T-cell (primary cell): ENCODE measurements around the gene RWDD3. TPM values are rescaled to one million over a fixed set of nuclear protein-coding genes. Genes with fewer than 3 reads are reported as not detected.
A peak's percentile ranks its signal among the peaks of the same experiment; 100 is the strongest.

Source experiments
- ATAC-seq, 4 experiments: fragments of 200-7000 bp in 3 of 4; fragments of 150-1000 bp in 1 of 4; cut with Tn5 transposase; replicated peaks in 1 of 4; 1 replicate in 3 of 4; 2 replicates in 1 of 4; pipeline ENCODE4 v1.10.0; 2021; ENCODE audit warnings: moderate library complexity in 3 of 4, mild to moderate bottlenecking in 2 of 4, moderate number of reproducible peaks in 1 of 4
- CTCF ChIA-PET, 2 donors: fragments of 300-600 bp; sonication (Branson Sonifier 250); formaldehyde crosslinking; loops; one replicate each; lab custom pipeline; 2022; ENCODE audit warnings: antibody characterized with exemption in 2 of 2; lab: Charles Lee
- POLR2A ChIA-PET, 2 donors: fragments of 300-600 bp; sonication (Branson Sonifier 250); formaldehyde crosslinking; loops; one replicate each; lab custom pipeline; 2022; ENCODE audit warnings: antibody characterized with exemption in 2 of 2; lab: Charles Lee
- DNase-seq, 35 experiments: peaks; one replicate each; pipeline versions ENCODE4 v3.0.0 to v3.0.0-alpha.2; 2013 to 2023
- H3K27ac ChIP-seq: one replicate; pipeline ENCODE4 v1.5.1; 2013; ENCODE audit warnings: low read length
- H3K27me3 ChIP-seq, 2 experiments: replicated peaks in 1 of 2; 1 replicate in 1 of 2; 2 replicates in 1 of 2; pipeline versions ENCODE4 v1.6.1 to v1.7.0; 2013; ENCODE audit warnings: low read length in 1 of 2, mixed read lengths in 1 of 2; ENCODE audit not compliant: control insufficient read depth in 2 of 2, insufficient read depth in 2 of 2; ENCODE audit errors: extremely low read depth in 1 of 2
- H3K36me3 ChIP-seq, 2 donors: 1 replicate in 1 of 2; 2 replicates in 1 of 2; pipeline versions ENCODE4 v1.6.1 to v1.7.0; 2013; ENCODE audit warnings: low read length in 1 of 2; ENCODE audit not compliant: control insufficient read depth in 2 of 2, insufficient read depth in 1 of 2; ENCODE audit errors: extremely low read depth in 1 of 2
- H3K4me1 ChIP-seq, 2 experiments: 1 replicate in 1 of 2; 2 replicates in 1 of 2; pipeline versions ENCODE4 v1.6.1 to v1.7.0; 2013; ENCODE audit warnings: low read length in 2 of 2, mixed read lengths in 1 of 2; ENCODE audit not compliant: insufficient read depth in 2 of 2, control insufficient read depth in 1 of 2; ENCODE audit errors: extremely low read depth in 1 of 2
- H3K4me3 ChIP-seq, 2 donors: 1 replicate in 1 of 2; 2 replicates in 1 of 2; pipeline versions ENCODE4 v1.5.1 to v1.7.0; 2013; ENCODE audit warnings: mild to moderate bottlenecking in 2 of 2, low read length in 1 of 2, moderate library complexity in 1 of 2; ENCODE audit not compliant: control insufficient read depth in 1 of 2; ENCODE audit errors: extremely low read depth in 1 of 2
- H3K9me3 ChIP-seq: 2 replicates; pipeline ENCODE4 v1.7.0; 2013
- H3K27ac Mint-ChIP-seq, 2 donors: one replicate each; pipeline ENCODE4 v1.8.0; 2020 to 2021; ENCODE audit warnings: mild to moderate bottlenecking in 2 of 2, mixed read lengths in 2 of 2
- H3K27me3 Mint-ChIP-seq, 2 donors: one replicate each; pipeline ENCODE4 v1.8.0; 2021 to 2022; ENCODE audit warnings: mixed read lengths in 2 of 2
- H3K36me3 Mint-ChIP-seq: one replicate; pipeline ENCODE4 v1.8.0; 2021; ENCODE audit warnings: mixed read lengths
- H3K4me1 Mint-ChIP-seq, 3 donors: one replicate each; pipeline ENCODE4 v1.8.0; 2020 to 2022; ENCODE audit warnings: mixed read lengths in 3 of 3, mild to moderate bottlenecking in 1 of 3
- H3K4me3 Mint-ChIP-seq, 3 donors: one replicate each; pipeline ENCODE4 v1.8.0; 2020 to 2022; ENCODE audit warnings: mild to moderate bottlenecking in 3 of 3, mixed read lengths in 3 of 3, moderate library complexity in 3 of 3
- H3K9me3 Mint-ChIP-seq, 3 donors: one replicate each; pipeline ENCODE4 v1.8.0; 2020 to 2022; ENCODE audit warnings: mixed read lengths in 3 of 3
- WGBS: methylation state at CpG from one replicate; pipeline ENCODE4 v1.1.5; 2013; ENCODE audit warnings: missing lambda C conversion rate; ENCODE audit not compliant: insufficient coverage; 5-methylcytosine and 5-hydroxymethylcytosine counted together
- total RNA-seq, 35 experiments: library from RNA in 6 of 35; stranded (reverse) in 6 of 35; fragments of 120-200 nt in 1 of 35; gene quantifications; one replicate each; pipeline versions ENCODE4 v1.2.1 to v1.2.4 and lab custom pipeline; 2013 to 2026

The RWDD3 gene
- total RNA-seq, 5 donors from 2014 or later (not counting 1 experiment from before 2014, with no cell fraction given) = 16.7 to 23.4 (median 21.6) TPM

- POLR2A ChIA-PET = no interaction called here
- H3K9me3 Mint-ChIP-seq = peaks cover 0 to 4% (median 0%) of the 10 kb centered on the region in 3 donors
- Histone ChIP-seq H3K27ac (no peak overlapping the region), H3K4me3 (no peak overlapping the region), H3K9me3 (no peaks in the 10 kb centered on the region), H3K36me3 (no peaks in the 10 kb centered on the region), H3K27me3 (peaks cover 0 to 11% of the 10 kb centered on the region in 2 experiments), H3K4me1 (peaks cover 0 to 7% of the 10 kb centered on the region in 2 experiments)
- peak; percentile 59 to 79 (median 69) for ATAC-seq
- CTCF ChIA-PET = interaction anchor here in 1 of 2 donors (0.6 kb wide), 1 partner anchor 17 kb away, joined by 4 read pairs; no protein-coding TSS in a partner anchor
- H3K36me3 Mint-ChIP-seq = no peaks in the 10 kb centered on the region
- 72% methylated on average over 10 of the region's 14 CpGs for WGBS
- peak overlapping the region in 1 of 2 donors; percentile 42 for H3K27ac Mint-ChIP-seq
- DNase-seq = peak in 2 of 35 experiments; percentile 1 to 32
- H3K4me1 Mint-ChIP-seq = peaks cover 0 to 7% (median 0%) of the 10 kb centered on the region in 3 donors
- no peak overlapping the region for H3K4me3 Mint-ChIP-seq
- H3K27me3 Mint-ChIP-seq = peaks cover 26 to 48% of the 10 kb centered on the region in 2 donors
These were observed 17.6 kb upstream of the RWDD3 start for GRCh38 chr1:95216292-95216990.

- ChIA-PET CTCF (no interaction called here), POLR2A (interaction anchor here in 1 of 2 donors (0.6 kb wide), 1 partner anchor 32 kb away, joined by 3 read pairs; no protein-coding TSS in a partner anchor)
- no peak for DNase-seq
- Mint-ChIP-seq H3K27me3 (peaks cover 26 to 46% of the 10 kb centered on the region in 2 donors), H3K4me1 (peaks cover 0 to 7% (median 0%) of the 10 kb centered on the region in 3 donors), H3K36me3 (no peaks in the 10 kb centered on the region), H3K4me3 (no peak overlapping the region), H3K27ac (no peak overlapping the region), H3K9me3 (peaks cover 0 to 4% (median 0%) of the 10 kb centered on the region in 3 donors)
- Histone ChIP-seq H3K4me1 (peaks cover 0 to 7% of the 10 kb centered on the region in 2 experiments), H3K9me3 (no peaks in the 10 kb centered on the region), H3K27ac (no peak overlapping the region), H3K4me3 (no peak overlapping the region), H3K36me3 (no peaks in the 10 kb centered on the region), H3K27me3 (peaks cover 0 to 11% of the 10 kb centered on the region in 2 experiments)
- ATAC-seq = no peak
- no CpG with 5 or more reads among the region's 1 CpG for WGBS
These were observed 16.6 kb upstream of the RWDD3 start for GRCh38 chr1:95217371-95217770.

GRCh38 chr1:95219407-95219806 lies 14.6 kb upstream of the RWDD3 start:
- Mint-ChIP-seq H3K27ac (no peak overlapping the region), H3K4me3 (no peak overlapping the region), H3K4me1 (peaks cover 0 to 7% (median 0%) of the 10 kb centered on the region in 3 donors), H3K27me3 (peaks cover 26 to 38% of the 10 kb centered on the region in 2 donors), H3K9me3 (peaks cover 0 to 4% (median 0%) of the 10 kb centered on the region in 3 donors), H3K36me3 (no peaks in the 10 kb centered on the region)
- Histone ChIP-seq H3K27ac (no peak overlapping the region), H3K9me3 (no peaks in the 10 kb centered on the region), H3K27me3 (peaks cover 0 to 11% of the 10 kb centered on the region in 2 experiments), H3K36me3 (no peaks in the 10 kb centered on the region), H3K4me3 (no peak overlapping the region), H3K4me1 (peaks cover 0 to 7% of the 10 kb centered on the region in 2 experiments)
- ATAC-seq (no peak), DNase-seq (no peak)
- WGBS = 93% methylated on average over 3 of the region's 4 CpGs
- POLR2A ChIA-PET = no interaction called here
- CTCF ChIA-PET = no interaction called here

- H3K36me3 Mint-ChIP-seq = no peaks in the 10 kb centered on the region
- H3K4me1 Mint-ChIP-seq = peaks cover 0 to 7% (median 0%) of the 10 kb centered on the region in 3 donors
- H3K27ac ChIP-seq = no peak overlapping the region
- H3K4me3 Mint-ChIP-seq = no peak overlapping the region
- no peak overlapping the region for H3K4me3 ChIP-seq
- H3K4me1 ChIP-seq = peaks cover 0 to 4% of the 10 kb centered on the region in 2 experiments
- DNase-seq = no peak
- H3K27me3 Mint-ChIP-seq = peaks cover 23 to 32% of the 10 kb centered on the region in 2 donors
- ChIA-PET CTCF (no interaction called here), POLR2A (no interaction called here)
- 78% methylated on average over 5 of the region's 6 CpGs for WGBS
- ATAC-seq = no peak
- H3K9me3 Mint-ChIP-seq = no peaks in the 10 kb centered on the region
- peaks cover 0 to 10% of the 10 kb centered on the region in 2 experiments for H3K27me3 ChIP-seq
- no peaks in the 10 kb centered on the region for H3K9me3 ChIP-seq
- H3K36me3 ChIP-seq = no peaks in the 10 kb centered on the region
- no peak overlapping the region for H3K27ac Mint-ChIP-seq
These were observed 12.7 kb upstream of the RWDD3 start for GRCh38 chr1:95221306-95221705.

- no peaks in the 10 kb centered on the region for H3K36me3 Mint-ChIP-seq
- CTCF ChIA-PET = interaction anchor here in 1 of 2 donors (2.4 kb wide), 1 partner anchor 11 kb away, joined by 9 read pairs; the partner anchor contains the start of gene RWDD3
- DNase-seq (no peak), ATAC-seq (no peak)
- Histone ChIP-seq H3K4me3 (no peak overlapping the region), H3K4me1 (no peaks in the 10 kb centered on the region), H3K27ac (no peak overlapping the region), H3K36me3 (no peaks in the 10 kb centered on the region), H3K9me3 (no peaks in the 10 kb centered on the region), H3K27me3 (peaks cover 0 to 3% of the 10 kb centered on the region in 2 experiments)
- peaks cover 16 to 28% of the 10 kb centered on the region in 2 donors for H3K27me3 Mint-ChIP-seq
- H3K27ac Mint-ChIP-seq = no peak overlapping the region
- WGBS = no CpG with 5 or more reads among the region's 2 CpGs
- POLR2A ChIA-PET = interaction anchor here in 1 of 2 donors (1.2 kb wide), 1 partner anchor 11 kb away, joined by 6 read pairs; no protein-coding TSS in a partner anchor
- no peak overlapping the region for H3K4me3 Mint-ChIP-seq
- H3K9me3 Mint-ChIP-seq = no peaks in the 10 kb centered on the region
- no peaks in the 10 kb centered on the region for H3K4me1 Mint-ChIP-seq
These were observed 11.4 kb upstream of the RWDD3 start for GRCh38 chr1:95222629-95223028.

GRCh38 chr1:95223110-95223509 lies 10.9 kb upstream of the RWDD3 start:
- Mint-ChIP-seq H3K27me3 (peaks cover 16 to 27% of the 10 kb centered on the region in 2 donors), H3K4me1 (no peaks in the 10 kb centered on the region), H3K36me3 (no peaks in the 10 kb centered on the region), H3K9me3 (no peaks in the 10 kb centered on the region), H3K27ac (no peak overlapping the region), H3K4me3 (no peak overlapping the region)
- Histone ChIP-seq H3K4me3 (no peak overlapping the region), H3K27me3 (peaks cover 0 to 3% of the 10 kb centered on the region in 2 experiments), H3K36me3 (no peaks in the 10 kb centered on the region), H3K4me1 (no peaks in the 10 kb centered on the region), H3K27ac (no peak overlapping the region), H3K9me3 (no peaks in the 10 kb centered on the region)
- ChIA-PET CTCF (interaction anchor here (0.7 to 2.4 kb wide), 3 partner anchors 11 to 1594 kb away, joined by 4 to 9 read pairs (median 8); partner anchors contain the start of gene RWDD3 (in 2 of the 2)), POLR2A (interaction anchor here in 1 of 2 donors (0.6 to 1.2 kb wide), 2 partner anchors 11 to 1207 kb away, joined by 6 read pairs; no protein-coding TSS in a partner anchor)
- DNase-seq (no peak), ATAC-seq (no peak)
